Epidermal melanocyte (primary cell): Measurements from ENCODE around the gene LCE3B.

ENCODE experiments used
- DNase-seq: peaks from one replicate; pipeline ENCODE4 v3.0.0; 2011; ENCODE audit warnings: low spot score; ENCODE audit not compliant: insufficient read length

The LCE3B gene

GRCh38 chr1:152658649-152659048 lies 45.0 kb downstream of the LCE3B start:
- DNase-seq: no peak

DNA sequence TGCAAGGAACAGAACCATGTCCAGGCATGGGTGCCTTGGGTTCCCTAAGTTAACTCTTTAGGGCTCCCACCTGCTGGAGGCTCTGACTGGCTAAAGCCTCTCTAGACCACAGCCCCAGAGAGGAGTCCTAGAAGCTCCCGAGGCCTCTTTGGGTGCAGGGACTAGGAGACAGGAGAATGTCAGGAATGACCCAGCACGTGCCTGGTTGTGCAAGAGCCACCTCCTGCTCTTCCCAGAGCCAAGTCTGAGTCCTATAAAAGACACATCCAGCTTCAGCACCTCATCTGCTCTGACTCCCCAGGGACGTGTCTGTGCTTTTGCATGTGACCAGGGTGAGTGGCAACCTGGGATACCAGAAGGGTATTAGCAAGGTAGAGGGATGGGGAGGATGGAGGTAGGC lies 49.5 kb downstream of the LCE3B start, which contains the start of gene LCE2D:
TSS of gene LCE2D (plus strand) at position 283 of the 400 bp plus-strand sequence. CDS start 726 bp downstream, outside the sequence.
- no peak for DNase-seq
